Testis (tissue), 2 donors: ENCODE results near the gene DMPK.

Experiments
- CTCF ChIP-seq, 3 experiments: fragments of 450-650 bp in 2 of 3; fragments of 200-600 bp in 1 of 3; sonication (generic) in 1 of 3; IDR thresholded peaks; one replicate each; pipeline ENCODE4 v1.5.1; 2016 to 2019; ENCODE audit warnings: antibody characterized with exemption in 3 of 3, mild to moderate bottlenecking in 2 of 3, moderate library complexity in 1 of 3
- POLR2A ChIP-seq: fragments of 450-650 bp; IDR thresholded peaks from one replicate; pipeline ENCODE4 v1.6.1; 2017; ENCODE audit warnings: antibody characterized with exemption, mild to moderate bottlenecking, moderate library complexity

DNA sequence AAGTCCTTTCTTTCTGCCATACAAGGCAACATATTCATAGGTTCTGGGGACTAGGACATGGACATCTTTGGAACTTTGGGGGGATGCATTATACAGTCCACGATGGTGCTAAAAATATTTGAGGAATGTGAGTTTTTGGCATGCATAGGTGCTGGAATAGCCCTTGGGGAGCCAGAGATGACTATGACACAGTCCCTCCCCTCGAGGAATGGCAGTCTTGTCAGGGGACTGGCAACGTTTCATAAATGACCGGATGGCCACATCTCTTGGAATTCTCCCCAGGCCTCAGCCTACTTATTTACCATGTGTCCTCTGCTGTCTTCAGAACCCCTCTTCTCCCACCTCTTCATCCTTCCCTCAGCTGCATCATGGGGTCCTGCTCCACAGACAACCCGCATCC lies 35.4 kb downstream of the DMPK start:
- TF ChIP-seq CTCF (IDR thresholded peaks at IDR 0.05) (no peak), POLR2A (no peak)
